Measurements from ENCODE around the gene JARID2.
"Not testable (repeated sequence)": the region's sequence is repeated elsewhere in the genome, so short reads cannot be mapped to it uniquely, and the experiment has no call there.

The JARID2 gene

DNA sequence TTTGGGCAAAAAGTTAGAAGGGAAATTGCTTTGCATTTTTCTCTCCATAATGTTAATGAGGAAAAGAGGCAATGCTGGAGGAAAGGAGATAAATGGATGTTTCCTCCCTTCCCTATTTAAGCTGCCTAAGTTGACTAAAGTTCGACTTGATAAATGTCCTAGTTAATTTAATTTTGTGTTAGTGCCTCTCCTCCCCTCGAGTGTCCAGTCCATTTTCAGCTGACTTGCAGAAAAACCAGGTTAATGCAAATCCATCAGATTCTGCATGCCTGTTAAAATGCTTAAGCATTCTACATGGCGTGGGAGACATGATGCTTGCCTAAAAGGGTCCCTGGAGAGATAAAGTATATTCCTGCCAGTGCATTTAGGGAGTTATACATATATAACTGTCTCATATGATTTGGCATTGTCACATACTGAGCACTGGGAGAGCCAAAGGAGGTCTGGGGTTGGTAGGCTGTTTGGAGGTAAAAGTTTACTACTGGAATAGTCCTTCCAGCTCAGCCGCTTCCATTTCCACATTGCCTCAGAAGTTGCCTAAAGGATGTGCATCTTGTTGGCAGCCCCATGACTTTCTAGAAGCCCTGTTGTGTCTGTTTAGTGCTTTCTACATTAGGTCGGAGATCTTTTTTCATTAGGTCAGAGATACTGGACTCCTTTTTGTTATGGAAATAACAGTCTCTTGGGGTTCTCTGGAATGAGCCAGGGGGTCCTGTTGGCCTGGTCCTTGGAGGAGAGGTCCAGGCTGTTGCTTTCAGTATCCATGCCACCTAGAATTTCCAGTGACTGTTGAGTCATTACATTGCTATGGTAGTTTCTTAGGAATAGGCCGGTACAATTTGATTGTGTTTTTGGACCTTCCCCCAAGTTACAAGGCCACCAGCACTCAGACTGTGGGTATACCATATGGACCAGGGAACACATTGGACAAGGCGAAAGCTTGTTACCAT lies 30.4 kb downstream of the JARID2 start:
- intact Hi-C loops (cut with DNase I) = no loop called here

DNA sequence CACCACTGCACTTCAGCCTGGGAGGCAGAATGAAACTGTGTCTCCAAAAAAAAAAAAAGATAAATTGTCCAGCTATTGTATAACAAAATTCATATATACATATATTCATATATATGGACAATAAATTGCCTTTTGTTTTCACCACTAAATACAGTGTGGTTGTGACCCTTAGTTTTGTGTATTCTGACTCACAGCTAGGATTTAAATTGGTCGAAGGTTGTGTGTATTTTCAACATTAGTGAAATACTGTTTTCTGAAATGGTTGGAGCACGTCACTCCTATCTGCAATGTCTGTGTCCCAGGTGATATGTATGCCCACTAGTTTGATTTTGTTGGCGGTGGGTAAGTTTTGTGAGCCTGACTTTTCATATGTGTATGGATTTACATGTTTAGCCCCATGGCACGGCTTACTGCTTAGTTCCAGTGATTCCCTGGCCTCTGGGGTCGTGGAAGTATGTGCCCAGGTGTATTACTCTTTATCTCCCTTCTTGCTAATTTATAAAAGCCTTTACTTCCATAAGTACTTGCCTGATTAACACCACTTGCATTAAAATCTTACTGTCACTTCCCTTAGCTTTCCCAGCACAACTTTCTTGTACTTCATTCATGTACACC lies 33.3 kb downstream of the JARID2 start:
- no peak for DNase-seq
- intact Hi-C loops (cut with DNase I) = no loop called here

More for the DNA sequence above, 30.4 kb downstream of the JARID2 start:
- DNase-seq = no peak

DNA sequence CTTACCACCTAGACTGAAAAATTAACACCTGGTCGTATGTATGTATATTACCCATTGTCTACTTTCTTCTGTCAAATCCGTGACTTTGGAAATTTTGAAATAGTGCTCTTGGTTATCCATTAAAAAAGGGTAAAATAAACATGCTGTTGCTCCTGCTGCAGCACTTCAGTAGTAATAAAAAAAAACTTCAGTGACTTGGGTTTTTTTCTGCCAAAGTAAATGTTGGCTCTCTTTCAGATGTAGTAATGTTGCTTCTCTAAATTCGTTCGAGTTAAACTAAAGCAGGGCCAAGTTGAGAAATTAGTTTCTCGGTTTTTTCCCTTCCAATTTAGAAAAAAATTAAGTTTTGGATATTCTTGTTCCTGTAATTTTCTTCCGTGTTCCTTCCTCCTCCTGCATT lies 34.2 kb downstream of the JARID2 start:
- intact Hi-C loops (cut with DNase I) = no loop called here
- DNase-seq = no peak

DNA sequence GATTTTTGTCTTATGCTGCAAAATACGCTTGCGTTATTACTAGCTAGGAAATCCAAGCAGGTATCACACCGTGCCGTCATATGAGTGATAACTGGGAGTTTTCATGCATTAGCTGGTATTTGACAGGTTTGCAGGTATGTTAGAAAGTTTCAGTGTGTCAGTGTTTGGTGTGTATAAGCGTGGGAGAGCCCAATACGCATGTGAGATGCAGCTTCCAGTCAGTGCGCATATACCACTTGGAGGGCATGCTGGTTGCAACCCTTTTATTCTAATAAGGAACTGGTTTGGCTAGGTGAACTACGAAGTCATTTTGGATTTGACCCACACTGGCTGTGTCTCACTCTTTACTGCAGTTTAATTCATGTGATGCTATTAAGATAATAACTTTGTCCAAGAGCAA lies 35.1 kb downstream of the JARID2 start:
- no peak for DNase-seq
- intact Hi-C loops (cut with DNase I) = no loop called here

DNA sequence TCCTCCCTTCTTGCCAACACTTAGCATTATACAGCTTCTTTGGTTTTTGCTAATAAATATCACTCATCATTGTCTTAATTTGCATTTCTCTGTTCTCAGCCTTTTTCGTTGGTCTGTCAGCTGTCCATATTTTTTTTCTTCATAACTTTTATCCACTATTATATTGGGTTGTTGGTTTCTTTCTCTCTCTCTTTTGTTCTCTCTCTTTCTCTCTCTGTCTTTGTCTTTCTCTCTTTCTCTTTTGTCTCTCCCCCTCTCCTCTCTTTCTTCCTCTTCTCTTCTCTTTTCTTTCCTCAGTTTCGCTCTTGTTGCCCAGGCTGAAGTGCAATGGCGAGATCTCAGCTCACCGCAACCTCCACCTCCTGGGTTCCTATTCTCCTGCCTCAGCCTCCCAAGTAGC lies 36.5 kb downstream of the JARID2 start:
- no peak for DNase-seq
- intact Hi-C loops (cut with DNase I) = no loop called here

DNA sequence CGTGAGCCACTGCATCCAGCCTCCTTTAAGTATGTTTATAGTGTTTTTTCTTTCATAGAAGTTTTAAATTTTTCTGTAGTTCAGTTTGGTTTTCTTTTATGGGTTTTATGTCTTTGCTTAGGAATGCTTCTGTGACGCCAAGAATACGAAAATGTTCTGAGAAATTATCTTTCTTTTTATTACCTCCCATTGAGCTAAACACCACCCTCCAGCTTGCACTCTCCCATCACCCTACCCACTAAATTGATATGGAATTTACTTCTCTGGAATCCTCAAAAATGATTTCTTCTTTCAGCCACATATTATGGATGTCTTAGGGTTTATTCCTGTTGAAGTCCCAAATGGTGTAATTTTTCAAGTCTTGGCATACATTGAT lies 38.1 kb downstream of the JARID2 start:
- DNase-seq = no peak
- intact Hi-C loops (cut with DNase I) = no loop called here

DNA sequence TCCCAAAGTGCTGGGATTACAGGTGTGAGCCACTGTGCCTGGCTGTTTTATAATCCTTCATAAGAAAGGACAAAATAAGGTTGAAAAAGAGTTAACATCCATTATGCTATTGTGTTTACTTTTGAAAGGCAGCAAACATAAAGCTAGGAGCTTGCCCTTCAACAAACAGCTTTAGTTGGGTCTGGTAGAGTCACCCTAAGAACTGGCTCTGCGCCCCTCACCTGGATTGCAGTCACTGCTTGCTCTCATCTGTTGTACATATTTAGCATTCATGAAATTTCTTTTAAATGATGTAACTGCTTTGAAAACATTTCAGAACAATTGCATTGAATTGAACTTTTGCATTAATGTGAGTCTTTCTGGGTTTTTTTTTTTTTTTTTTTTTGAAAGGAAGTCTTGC lies 38.9 kb downstream of the JARID2 start:
- intact Hi-C loops (cut with DNase I) = no loop called here
- DNase-seq = no peak

DNA sequence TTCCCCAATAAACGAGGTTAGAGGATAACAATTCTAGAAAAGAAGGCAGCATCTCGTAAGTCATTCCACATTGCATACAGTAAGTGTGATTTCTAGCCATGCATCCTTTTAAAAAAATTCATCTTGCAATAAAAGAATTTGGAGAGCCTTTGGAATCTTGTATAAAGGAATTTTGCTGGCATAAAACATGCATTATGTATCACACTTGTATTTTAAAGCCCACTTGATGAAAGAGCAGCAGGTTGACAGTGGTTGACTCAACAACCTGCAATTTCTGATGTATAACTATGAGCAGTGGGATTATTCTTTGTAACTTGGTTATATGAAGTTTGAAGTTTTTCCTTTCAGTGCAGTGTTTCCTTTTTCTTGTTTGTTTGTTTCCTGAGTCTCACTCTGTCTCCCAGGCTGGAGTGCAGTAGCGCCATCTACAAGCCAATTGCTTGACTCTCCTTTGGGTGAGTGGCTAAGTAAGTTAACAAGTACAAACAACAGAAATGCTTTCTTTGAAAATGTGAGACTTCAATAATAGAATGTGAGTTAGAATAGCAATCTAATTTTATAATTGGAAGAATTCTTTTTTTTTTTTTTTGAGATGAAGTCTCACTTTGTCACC lies 39.9 kb downstream of the JARID2 start:
- intact Hi-C loops (cut with DNase I) = no loop called here
- no peak for DNase-seq

DNA sequence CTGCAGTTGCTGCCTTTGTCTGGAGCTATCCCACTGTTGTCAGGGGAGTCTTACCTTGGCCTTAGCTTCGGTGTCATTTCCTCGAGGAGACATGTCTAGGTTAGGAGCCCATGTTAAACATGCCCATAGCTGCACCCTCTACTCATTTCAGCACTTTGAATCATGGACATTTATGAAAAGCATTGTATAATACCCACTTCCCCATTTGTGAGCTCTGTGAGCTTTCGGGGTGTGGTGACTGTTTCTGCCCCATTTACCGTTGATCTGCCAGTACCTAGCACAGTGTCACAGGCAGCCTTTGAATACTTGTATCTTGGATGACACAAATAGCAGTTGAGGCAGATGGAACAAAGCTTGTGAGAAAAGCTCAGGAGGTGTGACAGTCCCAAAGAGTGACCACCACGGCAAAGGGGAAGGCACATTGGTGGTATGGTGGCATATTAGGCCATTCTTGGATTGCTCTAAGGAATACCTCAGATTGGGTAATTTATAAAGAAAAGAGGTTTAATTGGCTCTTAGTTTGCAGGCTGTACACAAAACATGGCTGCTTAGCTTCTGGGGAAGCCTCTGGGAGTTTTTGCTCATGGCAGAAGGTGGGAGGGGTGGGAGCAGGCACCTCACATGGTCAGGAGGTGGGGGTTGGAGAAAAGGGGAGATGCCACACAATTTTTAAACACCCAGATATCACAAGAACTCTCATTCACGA lies 42.0 kb downstream of the JARID2 start:
- intact Hi-C loops (cut with DNase I) = no loop called here
- DNase-seq = no peak

DNA sequence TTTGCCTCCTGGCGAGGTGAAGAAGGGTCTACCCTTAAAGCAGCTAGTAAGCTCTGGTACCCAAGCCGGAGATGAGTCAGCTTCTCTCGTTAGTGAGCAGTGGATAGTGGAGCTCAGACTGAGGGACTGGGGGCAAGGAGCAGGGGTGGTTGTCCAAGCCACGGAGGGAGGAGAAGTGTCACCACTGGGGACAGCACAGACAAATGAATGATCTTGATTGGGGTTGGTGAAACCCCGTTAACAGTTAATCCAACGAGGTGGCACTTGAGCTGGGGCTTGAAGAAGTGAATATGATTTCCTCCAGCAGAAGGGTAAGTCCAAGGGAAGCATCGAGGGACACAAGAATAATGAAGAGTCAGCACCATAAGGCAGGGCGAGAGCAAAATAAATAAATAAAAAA lies 43.0 kb downstream of the JARID2 start:
- no peak for DNase-seq
- intact Hi-C loops (cut with DNase I) = no loop called here

DNA sequence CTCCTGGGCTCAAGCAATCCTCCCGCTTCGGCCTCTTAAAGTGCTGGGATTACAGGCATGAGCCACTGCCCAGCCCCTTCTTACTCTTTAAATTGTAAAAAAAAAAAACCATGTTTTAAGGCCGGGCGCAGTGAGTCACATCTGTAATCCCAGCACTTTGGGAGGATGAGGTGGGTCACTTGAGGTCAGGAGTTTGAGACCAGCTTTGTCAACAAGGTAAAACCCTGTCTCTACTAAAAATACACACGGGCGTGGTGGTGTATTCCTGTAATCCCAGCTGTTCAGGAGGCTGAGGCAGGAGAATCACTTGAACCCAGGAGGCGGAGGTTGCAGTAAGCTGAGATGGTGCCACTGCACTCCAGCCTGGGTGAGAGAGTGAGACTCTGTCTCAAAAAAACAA lies 43.6 kb downstream of the JARID2 start:
- intact Hi-C loops (cut with DNase I); DNase-seq: not testable (repeated sequence)

DNA sequence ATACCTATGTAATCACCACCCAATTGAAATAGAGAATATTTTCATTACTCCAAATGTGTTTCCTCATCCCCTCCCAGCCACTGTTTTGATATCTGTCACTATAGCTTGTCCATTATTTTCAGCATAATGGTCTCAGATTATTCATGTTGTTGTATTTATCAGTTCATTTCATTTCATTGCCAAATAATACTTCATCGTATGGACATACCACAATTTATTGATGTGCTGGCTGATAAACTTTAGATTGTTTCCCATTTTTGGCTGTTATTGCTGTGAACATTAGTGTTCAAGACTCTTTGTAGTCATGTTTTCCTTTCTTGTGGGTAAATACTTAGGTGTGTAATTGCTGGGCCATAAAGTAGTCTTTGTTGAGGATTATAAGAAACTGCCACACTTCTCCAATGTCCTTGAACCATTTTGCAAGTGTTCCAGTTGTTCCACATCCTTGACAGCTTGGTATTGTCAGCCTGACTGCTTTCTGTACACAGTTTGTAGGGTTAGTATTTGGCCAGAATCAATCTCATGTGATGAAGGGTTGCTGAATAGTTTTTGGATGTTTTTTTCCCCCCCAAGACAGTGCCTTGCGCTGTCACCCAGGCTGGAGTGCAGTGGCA lies 44.3 kb downstream of the JARID2 start:
- DNase-seq = no peak
- intact Hi-C loops (cut with DNase I) = no loop called here

DNA sequence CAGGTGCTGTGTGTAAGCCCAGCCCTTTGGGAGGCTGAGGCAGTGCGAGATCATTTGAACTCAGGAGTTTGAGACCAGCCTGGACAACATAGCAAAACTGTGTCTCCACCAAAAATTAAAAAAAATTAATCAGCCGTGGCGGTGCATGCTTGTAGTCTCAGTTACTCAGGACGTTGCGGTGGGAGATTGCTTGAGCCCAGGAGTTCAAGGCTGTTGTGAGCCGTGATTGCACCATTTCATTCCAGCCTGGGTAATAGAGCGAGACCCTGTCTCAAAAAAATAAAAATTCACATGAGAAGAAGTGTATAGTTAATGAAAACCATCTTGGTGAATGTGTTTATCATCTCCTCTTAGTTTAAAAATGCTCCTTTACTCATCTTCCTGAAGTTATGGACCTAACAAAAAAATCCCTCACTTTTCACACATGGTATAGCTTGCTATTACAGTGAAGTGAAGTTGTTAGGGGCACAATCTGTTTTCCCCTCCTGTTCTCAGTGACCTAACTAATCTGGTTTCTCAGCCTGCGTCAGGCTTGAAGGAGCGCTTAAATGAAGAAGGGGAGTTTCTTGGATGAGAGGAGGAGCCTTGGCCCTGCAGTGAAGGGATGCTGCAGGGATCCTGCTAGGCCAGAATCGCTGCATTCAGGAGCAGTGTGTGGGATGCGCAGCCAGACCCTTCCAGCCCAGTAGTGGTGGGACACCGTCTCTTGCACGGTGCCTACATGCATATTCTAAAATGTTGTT lies 45.3 kb downstream of the JARID2 start:
- intact Hi-C loops (cut with DNase I) = no loop called here
- DNase-seq = no peak

DNA sequence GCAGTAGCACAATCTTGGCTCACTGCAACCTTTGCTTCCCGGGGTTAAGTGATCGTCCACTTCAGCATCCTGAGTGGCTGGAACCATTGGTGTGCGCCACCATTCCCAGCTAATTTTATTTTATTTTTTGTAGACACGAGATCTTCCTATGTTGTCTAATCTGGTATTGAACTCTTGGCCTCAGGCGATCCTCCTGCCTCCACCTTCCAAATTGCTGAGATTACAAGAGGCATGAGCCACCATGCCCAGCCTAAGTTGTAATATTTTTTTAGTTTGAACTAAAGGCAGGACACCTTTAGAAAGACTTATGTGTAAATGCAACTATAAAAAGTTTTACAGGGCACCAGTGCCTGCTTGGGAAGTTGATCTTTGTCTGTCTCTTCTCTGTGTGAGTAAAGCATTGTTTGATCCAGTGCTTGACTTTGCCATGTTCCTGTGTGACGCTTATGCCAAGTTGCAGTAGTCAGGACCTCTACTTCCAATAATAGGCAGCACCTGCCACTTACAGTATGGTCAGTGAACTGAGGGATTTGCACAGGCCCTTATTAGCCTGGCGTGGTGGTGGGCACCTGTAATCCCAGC lies 46.9 kb downstream of the JARID2 start:
- DNase-seq = no peak
- intact Hi-C loops (cut with DNase I) = no loop called here

DNA sequence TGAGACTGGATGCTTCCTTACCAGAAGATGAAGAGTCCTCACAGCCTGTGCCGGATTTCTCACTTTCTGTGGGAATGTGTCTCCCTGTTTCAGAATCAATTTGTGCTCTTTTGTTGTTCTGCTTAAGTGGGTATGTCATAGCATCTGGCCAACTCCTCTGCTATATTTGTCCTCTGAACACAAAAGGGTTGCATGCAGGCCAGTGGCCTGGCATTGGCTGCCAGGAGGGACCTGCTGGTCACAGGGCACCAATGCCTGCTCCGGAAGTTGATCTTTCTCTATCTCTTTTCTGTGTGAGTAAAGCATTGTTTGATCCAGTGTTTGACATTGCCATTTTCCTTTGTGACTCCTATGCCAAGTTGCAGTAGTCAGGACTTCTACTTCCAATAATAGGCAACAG lies 47.8 kb downstream of the JARID2 start:
- intact Hi-C loops (cut with DNase I) = no loop called here
- DNase-seq = peak in 7 of 42 donors; percentile 17 to 75 (median 38)

DNA sequence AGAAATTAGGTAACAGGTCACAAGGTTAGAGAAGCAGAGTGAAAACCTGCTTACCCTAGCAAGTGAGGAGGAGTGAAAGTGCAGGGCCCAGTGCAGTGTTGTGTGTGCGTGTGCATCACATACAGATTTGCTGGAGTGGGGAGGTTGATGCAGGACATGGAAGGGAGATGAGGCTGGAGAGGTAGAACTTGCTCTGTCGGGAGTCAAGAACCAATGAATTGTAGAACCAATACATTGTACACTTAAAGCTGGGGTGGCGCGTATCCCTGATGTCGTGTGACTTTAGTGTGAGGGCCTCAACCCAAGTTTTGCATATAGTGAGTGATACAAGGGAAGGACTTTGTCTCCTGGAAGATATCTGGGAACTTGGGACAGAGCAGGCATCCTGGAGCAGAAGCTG lies 48.6 kb downstream of the JARID2 start:
- intact Hi-C loops (cut with DNase I) = no loop called here
- DNase-seq = no peak

DNA sequence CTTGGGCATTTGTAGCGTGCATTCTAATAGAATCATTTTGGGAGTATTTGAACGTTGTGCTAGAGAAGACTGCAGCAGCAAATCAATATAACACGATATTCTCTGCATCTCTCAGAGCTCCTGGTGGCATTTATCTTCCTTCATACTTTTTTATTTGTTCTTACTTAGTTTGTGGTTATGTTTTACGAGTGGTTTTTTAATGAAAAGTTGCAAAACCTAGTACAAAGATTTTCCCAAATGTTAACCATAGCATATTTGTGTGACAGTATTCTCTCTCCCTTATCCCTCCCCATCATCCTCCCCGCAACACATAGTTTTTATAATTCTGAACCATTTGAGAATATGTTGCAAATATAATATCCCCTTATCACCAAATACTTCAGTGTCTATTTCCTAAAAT lies 50.4 kb downstream of the JARID2 start:
- DNase-seq = no peak
- intact Hi-C loops (cut with DNase I) = no loop called here

DNA sequence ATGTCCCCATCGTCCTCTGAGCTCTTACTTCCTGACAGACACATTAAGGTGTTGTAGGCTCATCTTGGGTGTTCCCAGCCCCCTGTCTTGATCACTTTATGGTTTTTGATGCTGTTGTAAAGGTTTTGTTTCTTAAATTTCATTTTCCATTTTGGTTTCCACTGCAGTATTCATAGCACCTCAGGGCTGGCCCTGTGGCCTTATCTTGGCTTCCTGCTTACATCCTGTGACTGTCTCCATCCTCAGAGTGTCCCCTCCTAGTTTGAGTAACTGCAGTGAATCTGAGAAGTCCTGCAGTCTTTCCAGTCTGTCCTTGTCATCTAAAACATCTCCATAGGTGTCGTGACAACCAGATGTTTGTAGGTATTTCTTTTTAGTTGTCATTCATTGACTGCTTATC lies 50.9 kb downstream of the JARID2 start:
- intact Hi-C loops (cut with DNase I) = no loop called here
- no peak for DNase-seq

Measured in head of caudate nucleus (tissue), 42 donors.